Ishikawa (cell line): Measurements from ENCODE around the gene RAET1E.
A peak's percentile ranks its signal among the peaks of the same experiment; 100 is the strongest.

ENCODE experiments used
- CEBPB ChIP-seq: IDR thresholded peaks from 2 replicates; pipeline ENCODE4 v1.6.1; 2012
- CREB1 ChIP-seq: IDR thresholded peaks from 2 replicates; pipeline ENCODE4 v1.6.1; 2012; ENCODE audit warnings: low read depth
- EGR1 ChIP-seq: IDR thresholded peaks from 2 replicates; pipeline ENCODE4 v1.6.1; 2012
- NFIC ChIP-seq: IDR thresholded peaks from 2 replicates; pipeline ENCODE4 v1.6.1; 2012
- RAD21 ChIP-seq: IDR thresholded peaks from 2 replicates; pipeline ENCODE4 v1.6.1; 2012; ENCODE audit warnings: low read depth
- REST ChIP-seq: IDR thresholded peaks from 2 replicates; pipeline ENCODE4 v1.6.1; 2012; ENCODE audit warnings: low read depth, mild to moderate bottlenecking
- TAF1 ChIP-seq: IDR thresholded peaks from 2 replicates; pipeline ENCODE4 v1.6.1; 2012; ENCODE audit warnings: low read depth, mild to moderate bottlenecking
- YY1 ChIP-seq: IDR thresholded peaks from 2 replicates; pipeline ENCODE4 v1.6.1; 2012; ENCODE audit warnings: low read depth
- ZBTB7A ChIP-seq: IDR thresholded peaks from 2 replicates; pipeline ENCODE4 v1.6.1; 2012; ENCODE audit warnings: low read depth
- TF ChIP-seq, protein P1 (sequence below): IDR thresholded peaks from 2 replicates; pipeline ENCODE4 v1.6.1; 2012
- TF ChIP-seq, protein P2 (sequence below): IDR thresholded peaks from 2 replicates; pipeline ENCODE4 v1.6.1; 2012

DNA sequence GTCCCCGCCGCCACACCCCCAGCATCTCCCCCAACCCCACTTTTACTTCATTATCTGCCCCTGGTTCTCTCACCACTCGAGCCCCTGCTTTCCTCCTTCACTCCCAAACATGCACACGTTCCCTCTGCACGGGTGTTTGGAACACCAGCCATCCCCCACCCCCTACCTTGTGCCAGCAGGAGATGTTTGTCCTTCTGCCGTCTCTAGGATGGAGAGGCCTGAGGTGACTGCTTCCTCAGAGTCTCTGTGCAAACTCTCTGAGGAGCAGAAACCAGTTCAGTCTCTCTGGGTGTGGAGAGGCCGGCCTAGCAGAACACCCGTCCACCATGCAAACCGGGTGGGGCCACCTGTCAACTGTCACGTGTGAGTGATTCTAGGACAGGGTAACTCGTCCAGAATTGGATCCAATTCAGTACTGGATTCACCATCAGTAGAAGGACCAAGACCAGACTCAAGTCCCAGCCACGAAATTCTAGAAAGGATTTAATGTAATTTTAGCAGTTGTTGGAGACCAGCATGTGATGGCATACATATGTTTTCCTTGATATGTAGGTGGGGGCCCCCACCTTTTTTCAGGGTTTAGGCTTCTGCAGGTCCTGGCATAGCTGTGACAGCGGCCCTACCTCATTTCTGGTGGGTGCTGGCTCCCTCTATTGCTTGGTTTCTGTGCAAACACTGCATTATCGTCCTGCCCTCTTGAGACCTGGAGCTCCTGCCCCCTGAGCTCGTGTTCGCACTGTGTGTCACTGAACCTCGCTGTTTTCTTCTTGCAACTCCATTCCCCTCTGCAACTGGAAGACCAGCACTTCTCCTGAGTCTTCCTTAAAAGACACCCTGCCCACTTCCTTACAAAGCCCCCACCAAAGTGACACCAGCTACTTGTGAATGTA, at the start of gene RAET1E:
- no peak for TF ChIP-seq YY1
- TF ChIP-seq, protein P1, sequence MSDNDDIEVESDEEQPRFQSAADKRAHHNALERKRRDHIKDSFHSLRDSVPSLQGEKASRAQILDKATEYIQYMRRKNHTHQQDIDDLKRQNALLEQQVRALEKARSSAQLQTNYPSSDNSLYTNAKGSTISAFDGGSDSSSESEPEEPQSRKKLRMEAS, result no peak
- TF ChIP-seq, protein P2, sequence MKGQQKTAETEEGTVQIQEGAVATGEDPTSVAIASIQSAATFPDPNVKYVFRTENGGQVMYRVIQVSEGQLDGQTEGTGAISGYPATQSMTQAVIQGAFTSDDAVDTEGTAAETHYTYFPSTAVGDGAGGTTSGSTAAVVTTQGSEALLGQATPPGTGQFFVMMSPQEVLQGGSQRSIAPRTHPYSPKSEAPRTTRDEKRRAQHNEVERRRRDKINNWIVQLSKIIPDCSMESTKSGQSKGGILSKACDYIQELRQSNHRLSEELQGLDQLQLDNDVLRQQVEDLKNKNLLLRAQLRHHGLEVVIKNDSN, result no peak
- peak; percentile 23; the same call in 1 of the 2 replicates for TF ChIP-seq RAD21
- no peak for TF ChIP-seq ZBTB7A
- no peak for TF ChIP-seq EGR1
- TF ChIP-seq REST, result no peak
- TF ChIP-seq CEBPB, result no peak
- TF ChIP-seq CREB1, result no peak
- no peak for TF ChIP-seq TAF1
- no peak for TF ChIP-seq NFIC
